ENCODE measurements around the gene CST7.

The CST7 gene

DNA sequence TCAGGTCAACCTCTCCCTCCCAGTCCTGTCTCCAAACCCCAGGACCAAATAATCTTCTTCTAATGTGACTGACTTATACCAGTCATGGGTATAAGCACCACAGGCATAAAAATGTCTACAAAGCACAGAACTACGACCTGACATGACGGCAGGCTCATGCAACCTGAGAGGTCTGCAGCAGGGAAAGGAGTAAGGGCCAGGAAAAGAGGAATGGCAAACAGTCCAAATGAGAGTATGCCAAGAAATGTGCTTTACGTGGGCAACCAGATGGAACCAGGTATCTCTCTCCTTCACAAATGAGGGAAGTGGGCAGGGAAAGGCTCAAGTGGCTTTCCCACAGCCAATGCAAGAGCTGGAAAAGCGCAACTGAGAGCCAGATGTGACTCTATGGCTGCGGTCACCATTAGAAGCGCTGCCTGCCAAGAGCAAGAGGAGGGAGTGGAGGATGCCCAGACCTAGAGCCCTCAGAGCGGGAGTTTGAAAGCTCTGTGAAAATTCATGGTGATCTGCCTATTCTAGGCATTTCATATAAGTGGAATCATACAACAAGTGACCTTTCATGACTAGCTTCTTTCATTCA lies 37.5 kb downstream of the CST7 start:
- TF ChIP-seq TAF1 (IDR thresholded peaks at IDR 0.05; ENCODE audit: borderline replicate concordance, insufficient read depth, low read length), result no peak
- TF ChIP-seq SIN3A (IDR thresholded peaks at IDR 0.05; ENCODE audit: borderline replicate concordance, insufficient read depth, low read length), result no peak
- TF ChIP-seq, protein P1, sequence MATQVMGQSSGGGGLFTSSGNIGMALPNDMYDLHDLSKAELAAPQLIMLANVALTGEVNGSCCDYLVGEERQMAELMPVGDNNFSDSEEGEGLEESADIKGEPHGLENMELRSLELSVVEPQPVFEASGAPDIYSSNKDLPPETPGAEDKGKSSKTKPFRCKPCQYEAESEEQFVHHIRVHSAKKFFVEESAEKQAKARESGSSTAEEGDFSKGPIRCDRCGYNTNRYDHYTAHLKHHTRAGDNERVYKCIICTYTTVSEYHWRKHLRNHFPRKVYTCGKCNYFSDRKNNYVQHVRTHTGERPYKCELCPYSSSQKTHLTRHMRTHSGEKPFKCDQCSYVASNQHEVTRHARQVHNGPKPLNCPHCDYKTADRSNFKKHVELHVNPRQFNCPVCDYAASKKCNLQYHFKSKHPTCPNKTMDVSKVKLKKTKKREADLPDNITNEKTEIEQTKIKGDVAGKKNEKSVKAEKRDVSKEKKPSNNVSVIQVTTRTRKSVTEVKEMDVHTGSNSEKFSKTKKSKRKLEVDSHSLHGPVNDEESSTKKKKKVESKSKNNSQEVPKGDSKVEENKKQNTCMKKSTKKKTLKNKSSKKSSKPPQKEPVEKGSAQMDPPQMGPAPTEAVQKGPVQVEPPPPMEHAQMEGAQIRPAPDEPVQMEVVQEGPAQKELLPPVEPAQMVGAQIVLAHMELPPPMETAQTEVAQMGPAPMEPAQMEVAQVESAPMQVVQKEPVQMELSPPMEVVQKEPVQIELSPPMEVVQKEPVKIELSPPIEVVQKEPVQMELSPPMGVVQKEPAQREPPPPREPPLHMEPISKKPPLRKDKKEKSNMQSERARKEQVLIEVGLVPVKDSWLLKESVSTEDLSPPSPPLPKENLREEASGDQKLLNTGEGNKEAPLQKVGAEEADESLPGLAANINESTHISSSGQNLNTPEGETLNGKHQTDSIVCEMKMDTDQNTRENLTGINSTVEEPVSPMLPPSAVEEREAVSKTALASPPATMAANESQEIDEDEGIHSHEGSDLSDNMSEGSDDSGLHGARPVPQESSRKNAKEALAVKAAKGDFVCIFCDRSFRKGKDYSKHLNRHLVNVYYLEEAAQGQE (IDR thresholded peaks at IDR 0.05; ENCODE audit: insufficient read depth in 1 of 2, low read depth in 2 of 2, low read length in 2 of 2), result no peak
- TF ChIP-seq FOXP2 (optimal IDR thresholded peaks at IDR 0.05; ENCODE audit: borderline replicate concordance, extremely low read depth, extremely low read length, insufficient read depth), result no peak
- no peak for TF ChIP-seq POLR2AphosphoS5 (IDR thresholded peaks at IDR 0.05; ENCODE audit: low read depth, low read length)

DNA sequence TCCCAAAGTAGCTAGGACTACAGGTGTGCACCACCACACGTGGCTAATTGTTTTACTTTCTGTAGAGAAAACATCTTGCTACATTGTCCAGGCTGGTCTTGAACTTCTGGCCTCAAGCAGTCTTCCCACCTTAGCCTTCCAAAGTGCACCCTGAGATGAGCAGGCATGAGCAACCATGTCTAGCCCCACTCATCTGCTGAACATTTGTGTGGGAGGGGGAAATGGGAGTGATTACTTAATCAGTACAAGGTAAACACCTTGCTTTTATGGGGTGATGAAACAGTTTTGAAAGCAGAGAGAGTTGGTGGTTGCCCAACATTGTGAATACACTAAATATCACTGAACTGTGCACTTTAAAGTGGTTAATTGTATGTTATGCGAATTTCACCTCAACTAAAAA lies 38.2 kb downstream of the CST7 start:
- TF ChIP-seq SIN3A (IDR thresholded peaks at IDR 0.05; ENCODE audit: borderline replicate concordance, insufficient read depth, low read length), result no peak
- TF ChIP-seq POLR2AphosphoS5 (IDR thresholded peaks at IDR 0.05; ENCODE audit: low read depth, low read length), result no peak

DNA sequence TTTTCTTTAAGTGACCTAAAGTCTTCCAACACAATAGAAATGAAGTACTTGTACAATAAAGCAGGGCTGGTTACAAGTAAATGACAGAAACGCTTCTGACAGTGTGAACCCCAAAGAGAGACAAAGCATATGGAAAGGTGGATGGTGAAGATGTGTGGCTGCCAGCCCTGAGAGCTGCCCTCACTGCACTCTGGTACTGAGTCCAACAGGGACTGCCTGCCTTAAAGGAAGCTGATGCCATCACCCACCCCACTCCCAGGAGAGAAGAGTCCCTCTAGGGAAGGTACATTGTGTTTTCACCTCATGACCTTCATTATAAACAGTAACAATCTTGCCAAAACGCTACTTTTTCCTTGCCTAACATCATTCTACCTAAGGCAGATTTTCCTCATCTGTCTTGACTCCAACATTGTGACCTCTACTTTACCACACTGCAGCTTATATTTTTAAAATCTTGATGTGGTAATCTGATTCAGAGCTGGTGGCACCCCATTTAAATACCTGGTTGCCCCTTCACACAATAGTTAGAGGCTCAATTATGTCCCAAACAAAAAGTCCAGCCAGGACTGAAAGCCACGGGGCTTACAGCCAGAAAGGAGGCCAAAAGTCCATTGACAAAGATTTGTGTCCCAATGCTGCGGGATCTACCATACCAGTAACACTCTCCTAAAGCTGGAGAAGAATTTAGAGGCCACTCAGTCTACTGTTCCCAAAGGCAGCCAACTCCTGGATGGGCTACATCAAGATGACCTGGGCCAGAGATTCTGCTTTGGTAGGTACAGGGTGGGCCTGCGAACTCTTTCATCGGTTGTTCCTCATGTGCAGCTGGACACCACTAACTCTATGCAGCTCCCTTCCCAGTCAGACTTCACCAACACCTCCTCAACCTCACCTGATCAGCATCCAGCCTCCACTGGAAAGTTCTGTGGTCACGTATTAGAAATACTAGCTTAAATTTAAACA lies 39.1 kb downstream of the CST7 start:
- TF ChIP-seq POLR2AphosphoS5 (IDR thresholded peaks at IDR 0.05; ENCODE audit: low read depth, low read length), result no peak
- no peak for TF ChIP-seq SIN3A (IDR thresholded peaks at IDR 0.05; ENCODE audit: borderline replicate concordance, insufficient read depth, low read length)
- TF ChIP-seq, protein P1 (IDR thresholded peaks at IDR 0.05; ENCODE audit: insufficient read depth in 1 of 2, low read depth in 2 of 2, low read length in 2 of 2), result no peak
- no peak for TF ChIP-seq FOXP2 (optimal IDR thresholded peaks at IDR 0.05; ENCODE audit: borderline replicate concordance, extremely low read depth, extremely low read length, insufficient read depth)
- no peak for TF ChIP-seq TAF1 (IDR thresholded peaks at IDR 0.05; ENCODE audit: borderline replicate concordance, insufficient read depth, low read length)

DNA sequence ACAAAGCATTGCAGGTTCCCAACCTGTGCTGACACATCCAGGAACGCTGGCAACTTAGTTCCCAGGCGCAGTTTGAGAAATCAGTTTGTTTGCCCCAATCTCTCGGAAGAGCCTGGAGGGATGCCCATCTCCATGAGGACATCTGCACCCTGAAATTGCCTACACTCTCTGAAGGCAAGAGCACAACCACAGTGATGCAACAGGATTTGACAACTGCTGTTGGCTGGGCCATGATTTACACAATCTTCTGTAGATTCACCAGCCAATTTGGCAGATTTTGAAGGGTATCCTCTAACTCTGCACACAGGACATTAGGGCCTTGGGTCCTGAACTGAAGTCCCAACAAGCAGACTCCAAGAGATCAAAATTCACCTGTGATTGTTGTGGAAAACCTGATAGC lies 40.1 kb downstream of the CST7 start:
- TF ChIP-seq FOXP2 (optimal IDR thresholded peaks at IDR 0.05; ENCODE audit: borderline replicate concordance, extremely low read depth, extremely low read length, insufficient read depth) (no peak), POLR2AphosphoS5 (IDR thresholded peaks at IDR 0.05; ENCODE audit: low read depth, low read length) (no peak), TAF1 (IDR thresholded peaks at IDR 0.05; ENCODE audit: borderline replicate concordance, insufficient read depth, low read length) (no peak), SIN3A (IDR thresholded peaks at IDR 0.05; ENCODE audit: borderline replicate concordance, insufficient read depth, low read length) (no peak)
- TF ChIP-seq, protein P1 (IDR thresholded peaks at IDR 0.05; ENCODE audit: insufficient read depth in 1 of 2, low read depth in 2 of 2, low read length in 2 of 2), result no peak

DNA sequence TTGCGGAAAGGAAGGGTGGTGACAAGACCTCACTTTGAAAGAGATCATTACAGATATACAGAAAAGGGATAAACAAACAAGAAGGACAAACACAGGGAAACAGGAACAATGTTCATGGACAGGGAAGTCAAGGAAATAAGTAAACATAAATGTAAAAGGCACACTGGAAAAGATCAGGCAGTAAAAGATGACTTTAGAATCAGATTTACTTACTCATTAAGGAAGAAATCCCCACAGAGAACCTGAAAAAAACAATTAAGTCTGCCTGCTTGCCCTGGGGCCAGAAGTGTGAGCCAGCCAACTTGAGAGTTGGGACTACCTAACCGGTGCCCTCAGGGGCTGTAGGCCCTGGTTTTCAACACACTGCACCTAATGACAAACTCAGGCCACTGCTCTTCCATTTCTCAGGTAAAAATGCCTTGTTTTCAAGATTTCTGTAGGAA lies 41.8 kb downstream of the CST7 start:
- no peak for TF ChIP-seq SIN3A (IDR thresholded peaks at IDR 0.05; ENCODE audit: borderline replicate concordance, insufficient read depth, low read length)
- TF ChIP-seq, protein P1 (IDR thresholded peaks at IDR 0.05; ENCODE audit: insufficient read depth in 1 of 2, low read depth in 2 of 2, low read length in 2 of 2), result no peak
- TF ChIP-seq FOXP2 (optimal IDR thresholded peaks at IDR 0.05; ENCODE audit: borderline replicate concordance, extremely low read depth, extremely low read length, insufficient read depth), result no peak
- TF ChIP-seq TAF1 (IDR thresholded peaks at IDR 0.05; ENCODE audit: borderline replicate concordance, insufficient read depth, low read length), result no peak
- TF ChIP-seq POLR2AphosphoS5 (IDR thresholded peaks at IDR 0.05; ENCODE audit: low read depth, low read length), result no peak

All from PFSK-1 (cell line).